NCI-H226 (cell line): ENCODE measurements around the gene SMPX.

ENCODE experiments used
- DNase-seq: peaks from one replicate; pipeline ENCODE4 v3.0.0-alpha.2; 2015

SMPX gene

GRCh38 chrX:21708116-21708515 is 49.8 kb downstream of the SMPX start:
- DNase-seq, result no peak

DNA sequence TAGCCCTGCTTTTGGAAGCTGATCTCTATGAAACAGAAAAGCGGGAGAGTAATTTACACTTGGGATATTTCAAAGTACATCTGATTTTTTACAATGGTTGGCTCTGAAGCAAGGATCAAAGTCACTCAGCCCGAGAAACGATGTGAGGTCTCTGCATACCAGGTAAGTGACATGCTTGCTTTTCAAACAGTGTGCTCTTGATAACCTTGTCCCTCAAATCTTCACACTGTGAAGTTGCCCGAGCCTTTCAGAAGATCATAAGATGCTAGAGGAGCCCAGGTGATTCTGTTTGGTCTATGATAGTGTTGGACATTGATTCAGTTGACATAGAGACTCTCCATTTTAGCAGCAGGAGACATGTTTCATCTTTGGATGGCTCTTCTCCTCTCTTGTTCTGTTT is 52.7 kb downstream of the SMPX start:
- DNase-seq, result no peak

DNA sequence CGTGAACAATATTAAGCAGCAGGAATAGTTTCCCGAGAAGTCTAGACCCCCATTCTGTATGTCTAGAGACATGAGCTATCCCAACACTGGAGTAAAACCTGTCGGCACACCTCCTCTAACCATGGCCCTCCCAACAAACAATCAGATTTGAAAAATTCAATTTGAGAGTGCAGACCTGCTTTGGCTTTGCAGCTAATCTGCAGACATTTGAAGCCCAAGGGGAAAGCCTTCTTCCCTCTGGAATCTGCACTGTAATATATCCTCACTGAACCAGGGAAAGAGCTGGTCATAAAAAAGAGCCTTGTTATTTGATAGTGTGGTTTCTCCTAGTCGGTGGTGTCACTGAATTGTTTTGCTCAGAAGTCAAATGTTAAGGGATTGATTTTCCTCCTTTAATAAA is 55.2 kb downstream of the SMPX start:
- no peak for DNase-seq

DNA sequence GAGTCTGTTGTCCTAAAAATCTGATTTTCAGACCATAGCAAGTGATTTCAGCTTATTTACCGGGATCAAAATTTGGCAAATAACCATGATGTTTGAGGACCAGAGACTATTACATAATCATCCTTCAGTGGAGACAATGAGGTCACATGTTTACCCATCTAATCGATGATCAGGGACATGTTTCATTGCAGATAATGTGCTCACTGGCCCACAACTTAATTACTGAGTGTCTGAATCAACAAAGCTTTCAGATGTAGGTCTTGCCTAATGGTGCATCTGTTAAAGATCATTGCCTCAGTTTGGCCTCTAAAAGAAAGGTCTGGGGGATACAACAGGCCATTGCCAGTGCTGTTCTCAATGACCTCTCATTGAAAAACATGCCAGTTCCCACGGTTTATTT is 56.9 kb downstream of the SMPX start:
- DNase-seq, result no peak

GRCh38 chrX:21700275-21700674 is 57.6 kb downstream of the SMPX start:
- DNase-seq, result no peak

- DNase-seq, result no peak
Observed at GRCh38 chrX:21699136-21699535, 58.8 kb downstream of the SMPX start.

DNA sequence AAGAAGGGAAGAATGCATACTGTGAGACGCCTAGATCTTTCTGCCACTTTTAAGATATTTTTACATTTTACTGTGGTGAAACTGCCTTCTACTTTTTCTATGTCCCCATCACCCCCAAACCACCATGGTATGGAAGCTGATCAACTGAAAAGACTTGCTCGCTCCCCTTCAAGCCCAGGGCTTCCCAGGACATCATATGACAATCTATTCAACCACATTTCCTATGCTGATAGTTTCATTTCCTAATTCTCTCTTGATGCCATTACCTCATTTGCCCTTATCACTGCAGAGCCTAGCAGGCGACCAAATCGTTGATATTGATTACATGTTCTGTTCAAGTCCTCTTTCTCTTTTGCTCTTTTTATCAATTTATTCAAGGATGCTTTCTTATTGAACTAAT is 59.6 kb downstream of the SMPX start:
- no peak for DNase-seq

- DNase-seq, result no peak
Observed at GRCh38 chrX:21691512-21692018, 66.4 kb downstream of the SMPX start.

GRCh38 chrX:21683941-21684340 is 74.0 kb downstream of the SMPX start:
- no peak for DNase-seq

- DNase-seq, result no peak
Observed at GRCh38 chrX:21678048-21678612, 79.8 kb downstream of the SMPX start.

- DNase-seq, result no peak
Observed at GRCh38 chrX:21675931-21676330, 82.0 kb downstream of the SMPX start.

GRCh38 chrX:21674430-21675186 is 83.3 kb downstream of the SMPX start:
- no peak for DNase-seq

DNA sequence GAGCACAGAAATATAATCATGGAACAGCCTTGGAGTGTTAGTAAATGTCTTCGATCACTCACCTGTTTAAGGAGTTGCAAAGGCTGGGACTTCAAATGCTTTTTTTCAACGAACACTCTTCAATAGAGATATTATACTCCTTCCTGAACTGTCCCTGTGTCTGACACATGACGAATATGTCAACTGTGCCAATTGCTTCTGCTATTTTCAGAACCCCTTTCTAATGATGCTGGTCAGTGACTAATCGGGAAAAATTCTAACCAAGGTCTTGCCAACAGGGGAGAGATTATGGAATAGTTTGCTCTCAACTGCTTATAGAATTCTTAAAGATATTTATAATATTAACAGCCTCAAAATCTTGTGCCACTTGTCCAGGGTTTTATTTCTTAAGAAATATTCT is 91.2 kb downstream of the SMPX start:
- DNase-seq, result peak; percentile 3

GRCh38 chrX:21666252-21666651 is 91.7 kb downstream of the SMPX start:
- no peak for DNase-seq

GRCh38 chrX:21662761-21663160 is 95.2 kb downstream of the SMPX start:
- no peak for DNase-seq

GRCh38 chrX:21661316-21661715 is 96.6 kb downstream of the SMPX start:
- no peak for DNase-seq

DNA sequence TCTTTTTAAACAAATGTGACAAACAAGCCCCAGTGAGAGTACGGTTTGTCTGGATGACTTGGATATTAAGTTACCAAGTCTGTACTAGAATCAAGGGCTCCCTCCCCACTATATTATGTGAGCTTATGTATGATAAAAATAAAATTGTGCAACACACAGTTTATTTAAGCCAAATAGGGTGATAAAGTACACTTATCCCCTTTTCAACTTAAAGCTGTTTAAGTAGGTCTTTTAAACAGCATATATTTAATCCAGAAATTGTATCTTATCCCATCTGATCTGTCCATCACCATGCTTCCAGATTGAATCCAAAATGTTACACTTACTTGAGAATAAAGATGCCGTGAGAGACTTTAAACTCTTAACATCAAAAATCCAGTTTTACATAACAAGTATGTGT is 97.8 kb downstream of the SMPX start:
- no peak for DNase-seq

DNA sequence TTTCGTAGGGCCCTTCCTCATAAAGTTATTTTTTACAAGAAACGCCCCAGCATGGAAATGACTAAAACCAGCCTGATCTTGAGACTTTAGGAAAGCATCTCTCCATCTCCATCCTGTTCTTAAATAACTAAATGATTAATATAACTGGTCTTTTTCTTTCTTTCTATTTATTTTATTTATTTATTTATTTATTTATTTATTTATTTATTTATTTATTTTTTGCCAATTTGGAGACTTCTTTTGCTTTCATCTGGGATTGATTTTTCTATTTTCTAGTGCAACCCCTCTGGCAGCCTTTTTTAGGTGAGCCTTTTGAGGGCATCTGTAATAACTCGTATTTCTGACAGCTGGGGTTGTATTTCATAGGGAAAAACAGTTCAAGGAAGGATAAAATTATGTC is 98.6 kb downstream of the SMPX start:
- no peak for DNase-seq

DNA sequence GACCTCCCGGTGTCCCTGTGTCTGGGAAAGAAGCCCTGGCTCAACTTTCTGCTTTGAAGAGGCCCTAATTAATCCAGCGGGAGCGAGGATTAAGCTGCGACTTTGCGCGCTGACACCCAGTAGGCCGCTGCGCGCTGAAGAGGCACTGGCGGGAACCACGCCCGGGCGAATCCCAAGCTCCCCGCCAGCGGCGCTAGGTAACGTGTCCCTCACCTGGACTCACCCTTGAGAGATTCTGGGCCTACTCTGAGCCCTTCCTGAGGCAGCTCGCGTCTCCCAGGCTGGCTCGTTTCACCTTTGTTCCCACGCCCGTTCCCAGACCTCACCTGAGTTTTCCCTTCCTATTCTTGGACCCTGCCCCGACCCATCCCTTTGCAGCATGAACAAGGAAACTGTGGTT is 99.2 kb downstream of the SMPX start:
- DNase-seq, result no peak

DNA sequence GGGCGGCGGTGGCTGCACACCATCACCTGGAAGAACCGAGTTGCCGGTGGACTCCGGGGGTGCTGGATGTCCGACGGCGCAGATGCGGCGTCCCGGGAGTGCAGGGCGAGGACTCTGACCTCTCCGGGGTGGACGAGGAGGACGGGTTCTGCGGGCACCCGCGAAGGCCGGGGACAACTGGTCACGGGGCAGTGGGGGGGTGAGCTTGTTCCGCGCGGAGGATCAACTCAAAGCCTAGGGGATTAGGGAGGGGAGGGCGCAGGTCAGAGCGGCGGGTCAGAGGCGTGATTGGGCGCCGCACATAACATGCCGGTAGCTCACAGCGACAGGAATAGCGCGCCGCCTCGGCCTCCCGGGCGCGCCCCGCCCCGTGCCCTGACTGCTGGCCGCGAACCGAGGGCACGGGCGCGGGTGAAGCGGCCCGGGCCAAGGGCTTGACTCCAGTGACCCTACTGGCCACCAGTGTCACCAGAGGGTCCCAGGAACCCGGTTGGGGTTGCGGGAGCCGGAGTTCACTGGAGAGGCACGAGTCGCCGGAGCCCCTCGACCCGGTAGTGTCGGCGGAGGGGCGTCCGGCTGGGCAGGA is 99.7 kb downstream of the SMPX start, which contains the start of gene KLHL34:
KLHL34 (minus strand) TSS at position 179 of the 586 bp plus-strand sequence. CDS start 542 bp downstream, outside the sequence.
- DNase-seq, result no peak

DNA sequence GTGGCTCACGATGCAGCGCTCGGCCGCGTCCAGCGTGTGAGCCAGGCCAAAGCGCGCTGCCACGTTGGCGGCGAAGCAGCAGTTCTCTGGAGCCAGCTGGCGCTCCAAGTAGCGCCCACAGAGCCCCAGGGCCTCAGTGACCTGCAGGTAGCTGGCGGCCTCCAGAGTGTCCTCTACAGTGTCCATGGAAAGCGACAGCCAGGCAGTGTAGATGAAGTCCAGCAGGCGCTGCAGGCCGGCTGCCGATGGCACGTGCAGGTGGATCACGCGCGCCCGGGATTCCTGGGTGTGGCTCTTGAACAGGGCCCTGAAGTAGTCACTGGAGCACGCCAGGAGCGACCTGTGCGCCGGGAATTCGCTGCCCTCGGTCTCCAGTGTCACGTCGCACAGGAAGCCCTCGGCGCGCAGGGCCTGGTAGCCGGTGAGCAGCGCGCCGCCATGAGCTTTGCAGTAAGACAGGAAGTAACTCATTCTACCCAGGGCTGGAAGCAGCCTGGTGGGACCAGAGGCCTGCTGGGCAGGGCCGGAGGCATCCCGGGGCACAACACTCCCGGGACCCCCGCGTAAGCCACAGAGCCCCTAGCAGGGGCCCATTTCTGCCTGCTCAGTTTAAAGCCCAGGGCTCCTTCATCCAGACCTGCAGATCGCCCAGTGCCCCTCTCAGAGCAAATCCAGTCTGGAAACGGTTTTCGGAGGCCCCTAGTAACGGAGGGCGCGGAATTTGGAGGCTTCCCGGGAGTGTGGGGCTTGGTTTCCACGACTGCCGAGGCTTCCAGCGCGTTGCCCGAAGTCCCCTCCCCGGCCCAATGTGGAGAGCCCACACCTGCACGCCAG is 100.4 kb downstream of the SMPX start:
- no peak for DNase-seq

- DNase-seq, result no peak
Observed at GRCh38 chrX:21656587-21657317, 101.2 kb downstream of the SMPX start.
